ENCODE results near the gene FGD3.

Gene FGD3

GRCh38 chr9:93065135-93065720 lies 117.9 kb downstream of the FGD3 start:
- no peak overlapping the region for H3K4me3 ChIP-seq (ENCODE audit: control insufficient read depth, low read depth, low read length)
- TF ChIP-seq CTCF (IDR thresholded peaks at IDR 0.05; ENCODE audit: control insufficient read depth, insufficient read depth, low read depth, low read length, missing control alignments) = no peak
- no peak for DNase-seq (ENCODE audit: low read depth)

GRCh38 chr9:93066978-93067603 lies 119.8 kb downstream of the FGD3 start:
- TF ChIP-seq CTCF (IDR thresholded peaks at IDR 0.05; ENCODE audit: control insufficient read depth, insufficient read depth, low read depth, low read length, missing control alignments) = no peak
- DNase-seq (ENCODE audit: low read depth) = no peak
- no peak overlapping the region for H3K4me3 ChIP-seq (ENCODE audit: control insufficient read depth, low read depth, low read length)

- DNase-seq (ENCODE audit: low read depth) = no peak
- TF ChIP-seq CTCF (IDR thresholded peaks at IDR 0.05; ENCODE audit: control insufficient read depth, insufficient read depth, low read depth, low read length, missing control alignments) = no peak
These were observed 121.6 kb downstream of the FGD3 start for GRCh38 chr9:93068956-93069355.

GRCh38 chr9:93071464-93071863 lies 124.1 kb downstream of the FGD3 start:
- no peak for TF ChIP-seq CTCF (IDR thresholded peaks at IDR 0.05; ENCODE audit: control insufficient read depth, insufficient read depth, low read depth, low read length, missing control alignments)
- no peak for DNase-seq (ENCODE audit: low read depth)

More at GRCh38 chr9:93068956-93069355, 121.6 kb downstream of the FGD3 start:
- no peak overlapping the region for H3K4me3 ChIP-seq (ENCODE audit: control insufficient read depth, low read depth, low read length)

GRCh38 chr9:93072383-93072795 lies 125.1 kb downstream of the FGD3 start:
- TF ChIP-seq CTCF (IDR thresholded peaks at IDR 0.05; ENCODE audit: control insufficient read depth, insufficient read depth, low read depth, low read length, missing control alignments) = no peak
- DNase-seq (ENCODE audit: low read depth) = no peak
- no peak overlapping the region for H3K4me3 ChIP-seq (ENCODE audit: control insufficient read depth, low read depth, low read length)

More at GRCh38 chr9:93071464-93071863, 124.1 kb downstream of the FGD3 start:
- no peak overlapping the region for H3K4me3 ChIP-seq (ENCODE audit: control insufficient read depth, low read depth, low read length)

- no peak for TF ChIP-seq CTCF (IDR thresholded peaks at IDR 0.05; ENCODE audit: control insufficient read depth, insufficient read depth, low read depth, low read length, missing control alignments)
- no peak overlapping the region for H3K4me3 ChIP-seq (ENCODE audit: control insufficient read depth, low read depth, low read length)
- no peak for DNase-seq (ENCODE audit: low read depth)
These were observed 128.9 kb downstream of the FGD3 start for GRCh38 chr9:93076101-93076791.
